SK-N-SH (cell line): Measurements from ENCODE around the gene CD28. TPM values are rescaled to one million over a fixed set of nuclear protein-coding genes. Genes with fewer than 3 reads are reported as not detected.

Source experiments
- CTCF ChIA-PET: fragments of 300-600, 350-600 bp; formaldehyde crosslinking; extraction: SDS; loops from one replicate; lab custom pipeline; 2021; lab: Yijun Ruan, JAX
- POLR2A ChIA-PET: fragments of 350-600 bp; sonication (Branson Sonifier 250); formaldehyde crosslinking; extraction: SDS; loops from one replicate; lab custom pipeline; 2020; ENCODE audit warnings: antibody characterized with exemption, inconsistent platforms; lab: Yijun Ruan, JAX
- DNase-seq: peaks from one replicate; pipeline ENCODE4 v3.0.0; 2012
- H2AFZ ChIP-seq: fragments of 200-600 bp; sonication (generic); 2 replicates; pipeline ENCODE4 v1.8.1; 2016; ENCODE audit warnings: antibody characterized with exemption, mild to moderate bottlenecking, low read depth
- H3F3A ChIP-seq: fragments of 200-600 bp; sonication (generic); replicated peaks from 2 replicates; pipeline ENCODE3; 2016; ENCODE audit warnings: antibody characterized with exemption, mild to moderate bottlenecking; ENCODE audit not compliant: insufficient read depth
- H3K27ac ChIP-seq, 2 experiments: fragments of 200-500 bp in 1 of 2; fragments of 200-600 bp in 1 of 2; sonication (Bioruptor generic) in 1 of 2; sonication (generic), shearing (Covaris generic) in 1 of 2; 2 replicates each; pipeline versions ENCODE4 v1.5.1 to v1.6.1; 2014 to 2016; ENCODE audit warnings: low read depth in 2 of 2, inconsistent platforms in 1 of 2, low read length in 1 of 2, mild to moderate bottlenecking in 1 of 2, mixed read lengths in 1 of 2
- H3K27me3 ChIP-seq: fragments of 200-600 bp; sonication (generic), shearing (Covaris generic); 2 replicates; pipeline ENCODE4 v1.6.1; 2016; ENCODE audit warnings: mixed run types; ENCODE audit not compliant: insufficient read depth
- H3K36me3 ChIP-seq, 2 experiments: fragments of 200-500 bp in 1 of 2; fragments of 200-600 bp in 1 of 2; sonication (Bioruptor generic) in 1 of 2; sonication (generic) in 1 of 2; replicated peaks in 1 of 2; 2 replicates each; pipeline versions ENCODE3 to v1.5.1; 2014 to 2016; ENCODE audit warnings: low read length in 1 of 2, mild to moderate bottlenecking in 1 of 2; ENCODE audit not compliant: insufficient read depth in 2 of 2, control insufficient read depth in 1 of 2
- H3K4me1 ChIP-seq, 2 experiments: fragments of 200-500 bp in 1 of 2; fragments of 200-600 bp in 1 of 2; sonication (Bioruptor generic) in 1 of 2; sonication (generic), shearing (Covaris generic) in 1 of 2; 2 replicates each; pipeline versions ENCODE4 v1.5.1 to v1.6.1; 2014 to 2016; ENCODE audit warnings: low read depth in 1 of 2, low read length in 1 of 2, mixed run types in 1 of 2; ENCODE audit not compliant: insufficient read depth in 2 of 2, control insufficient read depth in 1 of 2
- H3K4me2 ChIP-seq: fragments of 200-600 bp; sonication (generic), shearing (Covaris generic); 2 replicates; pipeline ENCODE4 v1.6.1; 2017; ENCODE audit warnings: mixed run types
- H3K4me3 ChIP-seq, 2 experiments: fragments of 200-500 bp in 1 of 2; fragments of 200-600 bp in 1 of 2; sonication (Bioruptor generic) in 1 of 2; sonication (generic), shearing (Covaris generic) in 1 of 2; 2 replicates each; pipeline versions ENCODE4 v1.5.1 to v1.8.1; 2014 to 2016; ENCODE audit warnings: low read depth in 2 of 2, inconsistent platforms in 1 of 2, low read length in 1 of 2, mild to moderate bottlenecking in 1 of 2, mixed read lengths in 1 of 2, moderate library complexity in 1 of 2
- H3K79me2 ChIP-seq: fragments of 200-600 bp; sonication (generic); 2 replicates; pipeline ENCODE4 v1.8.1; 2017; ENCODE audit warnings: mild to moderate bottlenecking; ENCODE audit not compliant: insufficient read depth
- H3K9ac ChIP-seq: fragments of 200-600 bp; sonication (generic); 2 replicates; pipeline ENCODE4 v1.6.1; 2017; ENCODE audit warnings: mixed run types
- H3K9me2 ChIP-seq: fragments of 200-600 bp; sonication (generic); 2 replicates; pipeline ENCODE4 v1.6.1; 2017; ENCODE audit warnings: mixed run types
- H3K9me3 ChIP-seq: fragments of 200-600 bp; sonication (generic); 2 replicates; pipeline ENCODE4 v1.6.1; 2017; ENCODE audit warnings: mixed run types, mild to moderate bottlenecking, moderate library complexity
- H4K20me1 ChIP-seq: fragments of 200-600 bp; sonication (generic); 2 replicates; pipeline ENCODE4 v1.6.1; 2017; ENCODE audit warnings: mild to moderate bottlenecking, mixed run types; ENCODE audit not compliant: insufficient read depth
- CTCF ChIP-seq: fragments of 200-600 bp; sonication (generic); IDR thresholded peaks from 2 replicates; pipeline ENCODE4 v1.6.1; 2017; ENCODE audit warnings: antibody characterized with exemption, mild to moderate bottlenecking, moderate library complexity
- ELF1 ChIP-seq: IDR thresholded peaks from 2 replicates; pipeline ENCODE4 v1.4.0; 2012
- EP300 ChIP-seq, 2 experiments: IDR thresholded peaks; 2 replicates each; pipeline versions ENCODE4 v1.4.0 to v1.6.1; 2012; ENCODE audit warnings: borderline replicate concordance in 1 of 2, low read depth in 1 of 2, low read length in 1 of 2
- FOSL2 ChIP-seq: IDR thresholded peaks from 2 replicates; pipeline ENCODE4 v1.4.0; 2012; ENCODE audit warnings: low read depth, mild to moderate bottlenecking, moderate library complexity, borderline replicate concordance
- FOXJ3 ChIP-seq: sonication (generic); formaldehyde crosslinking; IDR thresholded peaks from 2 replicates; pipeline ENCODE4 v1.5.1; 2020; ENCODE audit warnings: mild to moderate bottlenecking, missing genetic modification reagents
- GABPA ChIP-seq: IDR thresholded peaks from 2 replicates; pipeline ENCODE4 v1.4.0; 2012; ENCODE audit warnings: low read depth, mild to moderate bottlenecking
- IRF3 ChIP-seq: fragments of 150-350 bp; IDR thresholded peaks from 2 replicates; pipeline ENCODE4 v1.6.1; 2016; ENCODE audit warnings: mild to moderate bottlenecking, low read depth, low read length
- JUND ChIP-seq: IDR thresholded peaks from 2 replicates; pipeline ENCODE4 v1.4.0; 2012
- NFIC ChIP-seq: IDR thresholded peaks from 2 replicates; pipeline ENCODE4 v1.4.0; 2012; ENCODE audit warnings: borderline replicate concordance
- NRF1 ChIP-seq: IDR thresholded peaks from 2 replicates; pipeline ENCODE4 v1.6.1; 2012; ENCODE audit warnings: low read depth, mild to moderate bottlenecking, low read length
- PBX3 ChIP-seq: IDR thresholded peaks from 2 replicates; pipeline ENCODE4; 2012
- POLR2AphosphoS5 ChIP-seq: IDR thresholded peaks from 2 replicates; pipeline ENCODE4 v1.6.1; 2012; ENCODE audit warnings: low read depth, low read length
- REST ChIP-seq: IDR thresholded peaks from 2 replicates; pipeline ENCODE4 v1.6.1; 2012; ENCODE audit warnings: mild to moderate bottlenecking, low read depth, low read length, moderate library complexity
- RFX5 ChIP-seq: IDR thresholded peaks from 2 replicates; pipeline ENCODE4 v1.6.1; 2012; ENCODE audit warnings: mild to moderate bottlenecking, improper control_type of control experiment, low read length
- RXRA ChIP-seq: IDR thresholded peaks from 2 replicates; pipeline ENCODE4 v1.4.0; 2012; ENCODE audit warnings: low read depth, mild to moderate bottlenecking, borderline replicate concordance
- TCF12 ChIP-seq: IDR thresholded peaks from 2 replicates; pipeline ENCODE4 v1.4.0; 2012
- USF1 ChIP-seq: IDR thresholded peaks from 2 replicates; pipeline ENCODE4 v1.4.0; 2012; ENCODE audit warnings: low read depth, borderline replicate concordance
- USF2 ChIP-seq: fragments of 150-350 bp; IDR thresholded peaks from 2 replicates; pipeline ENCODE4 v1.6.1; 2017; ENCODE audit warnings: antibody characterized with exemption, low read length, low read depth, borderline replicate concordance
- YY1 ChIP-seq: IDR thresholded peaks from 2 replicates; pipeline ENCODE4 v1.4.0; 2012; ENCODE audit warnings: low read depth, mild to moderate bottlenecking
- ZBTB33 ChIP-seq: IDR thresholded peaks from 2 replicates; pipeline ENCODE4 v1.4.0; 2012; ENCODE audit warnings: low read depth, borderline replicate concordance
- WGBS: methylation state at CpG from one replicate; pipeline ENCODE4 v1.1.6; 2017; ENCODE audit warnings: low lambda C conversion rate; 5-methylcytosine and 5-hydroxymethylcytosine counted together
- polyA plus RNA-seq, 3 experiments: library from polyadenylated mRNA; depleted of rRNA; stranded (reverse); fragments of >200 nt; gene quantifications; 2 replicates each; pipeline ENCODE4 v1.2.3, GENCODE V29; 2012

Gene CD28
- polyA plus RNA-seq, 1 of the 3 experiments (the other 2 are of a cell fraction), result 0.05 TPM

- no peak overlapping the region for H3K4me2 ChIP-seq
- H3K36me3 ChIP-seq, result no peaks in the 10 kb centered on the region
- 0 out of 2 replicates have a peak, but pooled peaks cover 6% of the 10 kb centered on the region for H3K9me3 ChIP-seq
- H3K9me2 ChIP-seq, result no peaks in the 10 kb centered on the region
- no peak overlapping the region for H3K4me3 ChIP-seq
- WGBS, result 80% methylated on average over 5 of the region's 5 CpGs
- H3K27ac ChIP-seq, result no peak overlapping the region
- no peak for TF ChIP-seq NFIC
- no peak for TF ChIP-seq ZBTB33
- no peak for TF ChIP-seq JUND
- TF ChIP-seq POLR2AphosphoS5, result no peak
- no peak for TF ChIP-seq TCF12
- no peak for TF ChIP-seq GABPA
- no peak for TF ChIP-seq NRF1
- TF ChIP-seq RFX5, result no peak
- TF ChIP-seq USF2, result no peak
- TF ChIP-seq USF1, result no peak
- no peak for TF ChIP-seq ELF1
- no peak for TF ChIP-seq YY1
- no peak for TF ChIP-seq IRF3
- no peak for TF ChIP-seq CTCF
- TF ChIP-seq FOSL2, result no peak
- TF ChIP-seq PBX3, result no peak
- no peak for TF ChIP-seq FOXJ3 (CRISPR knock-in tag)
- no peak for TF ChIP-seq REST
- no peak for TF ChIP-seq RXRA
- no peak for TF ChIP-seq EP300 (IDR thresholded peaks at IDR 0.05; ENCODE audit: borderline replicate concordance in 1 of 2, low read depth in 1 of 2, low read length in 1 of 2)
- TF ChIP-seq, all 33 proteins: peak for 0
- Histone ChIP-seq H3K27me3 (no peaks in the 10 kb centered on the region), H3F3A (no peaks in the 10 kb centered on the region), H3K4me1 (no peaks in the 10 kb centered on the region), H3K79me2 (no peaks in the 10 kb centered on the region), H3K9ac (no peak overlapping the region), H2AFZ (no peak overlapping the region), H4K20me1 (no peaks in the 10 kb centered on the region)
- CTCF ChIA-PET, result no interaction called here
- no peak for DNase-seq
- POLR2A ChIA-PET, result no interaction called here
Observed at GRCh38 chr2:203707530-203707929, 1.1 kb downstream of the CD28 start.
